VCaP (cell line): Measurements from ENCODE around the gene TSPAN3.

Experiments used
- H3K27ac ChIP-seq: fragments of 450-650 bp; 2 replicates; pipeline ENCODE4 v1.5.1; 2017
- CTCF ChIP-seq: fragments of 450-650 bp; conservative IDR thresholded peaks from 2 replicates; pipeline ENCODE4 v1.5.1; 2017; ENCODE audit warnings: mild to moderate bottlenecking, moderate library complexity

TSPAN3 gene

GRCh38 chr15:77024273-77025082 lies 46.4 kb downstream of the TSPAN3 start:
- peak overlapping the region; percentile 5; the same call in 1 of the 2 replicates for H3K27ac ChIP-seq
- TF ChIP-seq CTCF: peak; percentile 100

- TF ChIP-seq CTCF: no peak
- H3K27ac ChIP-seq: no peak overlapping the region
Measured at GRCh38 chr15:77023576-77024272, 47.2 kb downstream of the TSPAN3 start.

- TF ChIP-seq CTCF: no peak
- no peak overlapping the region for H3K27ac ChIP-seq
Measured at GRCh38 chr15:77022646-77023575, 48.0 kb downstream of the TSPAN3 start.

GRCh38 chr15:77021803-77022381 lies 49.0 kb downstream of the TSPAN3 start:
- no peak for TF ChIP-seq CTCF
- no peak overlapping the region for H3K27ac ChIP-seq

GRCh38 chr15:77021088-77021481 lies 49.8 kb downstream of the TSPAN3 start:
- no peak overlapping the region for H3K27ac ChIP-seq
- no peak for TF ChIP-seq CTCF

GRCh38 chr15:77020348-77021087 lies 50.4 kb downstream of the TSPAN3 start:
- no peak for TF ChIP-seq CTCF
- H3K27ac ChIP-seq: no peak overlapping the region
